Activated CD8-positive, alpha-beta memory T cell treated with anti-CD3 and anti-CD28 coated beads, Interleukin-2, amount 50 U/mL, for 24 hours (primary cell): ENCODE results near the gene DYRK1A.

ENCODE experiments used
- DNase-seq: peaks from one replicate; pipeline ENCODE4 v3.0.0-alpha.2; 2020; ENCODE audit errors: extremely low read depth

The DYRK1A gene

DNA sequence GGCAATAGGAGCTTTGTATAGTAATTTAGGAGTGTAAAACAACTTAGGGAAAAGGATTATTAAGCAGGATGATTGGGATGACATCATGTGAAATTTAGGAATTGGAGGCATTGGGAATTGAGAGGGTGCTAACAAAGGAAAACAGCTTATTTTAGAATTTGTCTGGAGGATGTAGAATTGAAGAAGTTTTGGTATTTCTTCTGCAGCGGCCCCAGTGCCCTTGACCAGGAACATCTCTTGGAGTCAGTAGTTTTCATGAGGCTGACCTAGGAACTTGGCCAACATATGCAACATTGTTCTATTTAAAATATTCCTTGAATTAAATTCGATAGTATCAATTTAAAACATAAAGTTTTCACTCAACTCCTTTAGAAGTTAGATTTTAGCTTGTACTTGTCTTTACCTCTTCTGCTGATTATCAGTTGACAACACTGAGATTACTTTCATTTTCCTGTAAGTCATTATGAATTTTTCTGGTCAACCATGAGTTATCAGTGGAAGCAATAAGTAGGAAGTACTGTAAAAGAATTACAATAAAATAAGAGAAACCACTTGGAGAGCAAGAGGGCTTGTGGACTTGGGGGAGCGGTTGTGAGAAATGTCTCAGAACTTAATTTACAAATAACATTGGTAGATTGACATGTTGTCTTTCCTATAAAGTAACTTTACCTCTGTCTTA is 52.8 kb downstream of the DYRK1A start:
- DNase-seq: no peak

DNA sequence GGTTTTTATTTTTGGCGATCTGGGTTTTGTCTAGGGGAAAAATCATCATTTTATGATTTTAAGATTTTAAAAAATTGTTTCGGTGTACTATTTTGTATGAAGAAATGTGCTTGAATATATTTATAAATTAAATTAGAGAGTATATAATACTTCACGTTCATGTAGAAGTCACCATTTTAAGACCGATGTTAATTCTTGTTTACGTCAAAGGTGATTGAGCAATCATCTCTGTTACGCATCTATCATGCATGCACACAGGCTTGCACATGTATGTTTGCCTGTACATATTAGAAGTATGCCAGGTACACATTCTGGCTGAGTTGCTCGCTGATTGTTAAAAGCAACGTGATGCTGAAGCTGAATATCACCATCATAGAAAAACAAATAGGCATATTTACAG is 54.7 kb downstream of the DYRK1A start:
- DNase-seq: no peak

DNA sequence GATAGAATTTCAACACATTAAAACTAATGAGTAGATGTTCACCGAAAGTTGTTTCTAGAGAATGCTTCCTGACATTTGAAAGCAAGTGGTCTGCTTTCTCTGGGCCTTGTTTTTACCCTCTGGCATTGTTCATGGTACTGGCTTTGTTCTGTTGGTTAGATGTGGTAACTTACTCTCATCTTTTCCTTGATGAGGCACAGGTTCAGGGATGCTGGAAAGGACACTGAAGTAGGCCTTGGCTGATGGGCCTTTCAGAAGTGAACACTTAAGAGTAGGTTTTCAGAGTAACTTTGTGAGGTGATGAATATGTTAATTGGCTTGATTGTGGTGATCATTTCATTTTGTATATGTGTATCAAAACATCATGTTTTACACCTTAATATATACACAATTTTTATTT is 55.8 kb downstream of the DYRK1A start:
- DNase-seq: no peak

DNA sequence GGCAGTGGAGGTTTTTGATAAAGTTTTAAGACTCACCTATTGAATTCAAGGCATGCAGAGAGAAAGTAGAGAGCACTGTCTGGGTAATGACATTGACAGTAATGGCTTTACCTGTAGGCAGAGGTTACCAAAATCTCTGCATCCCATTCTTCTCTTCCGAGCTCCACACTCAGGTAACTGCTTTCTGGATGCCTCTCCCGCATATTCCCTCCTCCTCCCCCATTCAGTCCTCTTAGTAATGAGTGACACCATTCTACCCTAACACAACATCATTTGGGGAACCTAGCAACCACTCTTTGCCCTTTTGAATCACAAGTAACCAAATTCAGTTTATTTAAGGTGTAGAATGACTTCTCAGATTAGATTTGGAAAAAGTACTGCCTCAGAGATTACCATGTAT is 56.5 kb downstream of the DYRK1A start:
- DNase-seq: no peak

DNA sequence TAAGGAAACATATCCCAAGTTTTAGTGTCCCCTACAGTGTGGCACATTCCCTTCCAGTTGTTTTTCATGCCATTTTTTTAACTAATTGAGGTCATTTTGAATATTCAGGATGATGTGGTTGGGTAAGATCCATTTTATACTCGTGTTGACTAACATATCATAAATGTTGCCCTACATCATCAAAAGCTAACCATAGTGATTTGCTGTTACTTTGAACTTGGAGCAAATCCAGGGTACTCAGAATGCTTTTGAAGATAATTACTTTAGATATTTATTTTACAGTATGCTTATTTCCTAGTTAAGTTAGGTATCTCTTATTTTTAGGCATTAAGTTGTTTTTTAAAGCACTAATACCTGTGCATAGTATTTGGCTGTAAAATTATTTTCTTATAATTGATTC is 57.8 kb downstream of the DYRK1A start:
- DNase-seq: no peak

DNA sequence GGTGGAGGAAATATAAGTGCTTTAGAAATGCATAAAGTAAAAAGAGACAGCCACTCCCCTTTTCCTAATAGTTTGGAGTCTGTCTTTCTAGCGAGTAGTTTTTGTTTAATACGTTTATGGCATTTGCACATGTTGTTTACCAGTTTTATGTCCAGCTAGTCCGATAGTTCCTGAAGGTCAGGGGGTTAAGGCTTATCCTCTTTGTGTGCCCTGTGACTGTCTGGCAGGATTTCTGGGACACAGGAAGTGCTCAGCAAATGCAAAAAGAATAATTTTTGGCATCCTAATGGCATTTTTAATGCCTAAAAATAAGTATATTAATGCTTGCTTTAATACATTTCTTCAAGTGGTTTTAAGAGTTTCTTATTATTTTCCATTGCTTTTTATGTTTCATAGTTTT is 58.4 kb downstream of the DYRK1A start:
- DNase-seq: no peak

DNA sequence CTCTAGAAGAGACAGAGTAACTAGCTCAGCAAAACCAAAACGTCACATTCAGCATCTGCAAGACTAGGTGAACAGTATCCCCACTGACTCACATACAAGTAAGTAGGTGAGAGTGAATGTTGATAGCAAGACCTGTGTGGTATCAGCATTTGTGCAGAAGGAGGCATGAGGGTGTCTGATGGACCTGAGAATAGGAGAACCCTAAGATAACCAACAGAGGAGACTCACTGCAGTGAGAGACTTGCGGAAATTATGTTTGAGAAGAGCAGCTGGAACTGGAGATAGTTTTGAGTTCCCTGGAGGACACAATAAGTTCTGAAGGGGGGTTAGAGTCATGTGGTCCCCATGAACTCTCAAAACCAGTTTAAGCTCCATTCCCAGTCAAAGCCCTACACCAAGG is 59.1 kb downstream of the DYRK1A start:
- no peak for DNase-seq

DNA sequence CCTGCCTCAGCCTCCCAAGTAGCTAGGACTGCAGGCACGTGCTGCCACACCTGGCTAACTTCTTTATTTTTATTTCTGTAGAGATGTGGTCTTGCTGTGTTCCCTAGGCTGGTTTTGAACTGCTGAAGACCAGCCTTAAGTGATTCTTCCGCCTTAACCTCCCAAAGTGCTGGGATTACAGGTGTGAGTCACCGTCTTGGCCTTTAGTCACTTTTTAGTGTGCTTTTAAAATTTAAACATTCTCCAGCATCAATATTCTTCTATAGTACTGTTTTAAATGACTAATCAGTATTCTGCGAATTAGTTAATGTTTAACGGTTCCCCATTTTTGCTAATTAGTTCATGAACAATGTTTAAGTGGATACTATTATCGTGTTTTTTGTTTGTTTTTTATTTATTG is 60.6 kb downstream of the DYRK1A start:
- no peak for DNase-seq

DNA sequence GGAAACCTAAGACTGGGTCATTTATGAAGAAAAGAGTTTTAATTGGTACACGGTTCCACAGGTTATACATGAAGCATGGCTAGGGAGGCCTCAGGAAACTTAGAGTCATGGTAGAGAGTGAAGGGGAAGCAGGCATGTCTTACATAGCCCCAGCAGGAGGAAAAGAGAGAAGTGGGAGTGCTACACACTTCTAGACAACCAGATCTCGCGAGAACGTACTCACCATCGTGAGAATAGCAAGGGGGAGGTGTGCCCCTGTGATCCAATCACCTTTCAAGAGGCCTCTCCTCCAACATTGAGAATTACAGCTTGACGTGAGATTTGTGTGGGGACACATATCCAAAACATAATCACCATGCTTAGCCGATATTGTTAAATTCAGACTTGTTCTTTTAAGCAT is 62.8 kb downstream of the DYRK1A start:
- no peak for DNase-seq

DNA sequence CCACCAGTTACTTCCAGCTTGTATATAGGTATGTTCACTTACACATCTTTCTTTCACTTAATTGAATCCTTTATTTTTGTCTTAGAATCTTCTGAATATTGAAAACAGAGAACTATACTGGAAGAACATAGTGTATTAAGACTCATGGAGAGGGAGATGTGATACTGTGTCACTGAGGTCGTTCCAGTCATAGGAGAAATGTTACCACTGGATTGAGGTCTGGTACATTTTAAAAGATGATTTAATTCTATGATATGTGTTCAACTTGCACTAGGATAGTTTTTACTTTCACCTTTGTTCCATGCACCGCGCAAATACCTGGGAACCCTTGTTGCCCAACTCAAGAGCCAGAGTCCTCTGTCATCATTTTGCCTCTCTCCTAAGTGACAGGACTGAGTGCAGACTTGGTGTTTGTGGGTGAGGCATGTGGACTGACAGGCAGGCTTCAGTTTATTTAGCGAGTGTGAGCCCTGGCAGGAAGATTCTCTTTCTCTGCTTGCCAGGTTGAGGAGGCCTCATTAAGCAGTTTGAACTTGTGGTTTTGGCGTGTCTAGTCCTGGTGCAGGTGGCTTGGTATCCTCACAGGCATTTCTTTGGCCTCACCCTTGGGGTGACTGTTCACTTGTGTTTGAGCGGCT is 63.7 kb downstream of the DYRK1A start:
- no peak for DNase-seq

DNA sequence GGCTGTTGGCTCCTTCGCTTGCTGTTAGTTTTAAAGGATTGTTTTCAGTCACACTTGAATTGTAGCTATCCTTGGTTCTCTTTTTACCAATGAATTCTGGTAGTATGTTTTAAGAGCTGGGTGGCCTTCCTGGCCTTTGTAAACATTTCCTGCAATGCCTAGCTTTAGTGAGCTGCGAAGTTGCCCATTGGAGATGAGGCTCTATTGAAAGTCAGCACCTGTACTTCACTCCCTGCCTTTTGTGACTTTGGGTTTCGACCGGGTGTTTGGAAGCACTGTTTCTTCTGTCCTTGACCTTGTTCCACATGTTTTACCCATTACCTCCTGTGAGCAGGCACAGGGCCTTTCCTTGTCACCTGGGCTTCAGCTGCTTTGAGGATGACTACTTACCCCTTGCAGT is 64.7 kb downstream of the DYRK1A start:
- DNase-seq: no peak

DNA sequence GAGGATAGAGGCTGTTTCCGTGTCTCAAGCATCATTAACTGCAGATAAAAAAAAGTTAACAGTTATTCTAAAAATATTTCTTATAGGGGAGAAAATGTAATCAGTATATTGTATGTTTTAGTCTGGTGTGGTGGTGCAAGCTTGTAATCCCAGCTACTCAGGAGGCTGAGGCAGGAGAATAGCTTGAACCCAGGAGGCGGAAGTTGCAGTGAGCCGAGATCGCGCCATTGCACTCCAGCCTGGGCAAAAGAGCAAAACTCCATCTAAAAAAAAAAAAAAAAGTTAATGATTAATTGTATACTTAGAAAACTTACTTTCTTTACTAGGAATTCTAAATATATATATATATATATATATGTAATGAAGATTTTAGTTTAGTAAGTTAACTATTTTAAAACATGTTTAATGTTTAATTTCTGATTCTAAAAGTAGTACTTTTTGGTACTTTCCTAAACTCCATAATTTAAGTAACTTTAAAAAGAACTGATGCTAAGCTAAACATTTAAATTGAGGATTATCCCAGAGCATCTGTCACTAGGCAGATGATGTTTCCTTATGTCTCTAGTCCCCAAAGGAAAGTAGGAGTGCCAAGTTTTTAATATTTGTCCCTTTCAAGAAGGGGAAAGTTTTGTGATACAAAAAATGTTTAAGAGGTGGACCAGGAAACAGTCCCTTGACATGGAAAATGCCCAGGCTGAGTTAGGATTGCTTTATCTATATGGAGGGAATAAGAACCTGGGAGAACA is 66.3 kb downstream of the DYRK1A start:
- DNase-seq: no peak

DNA sequence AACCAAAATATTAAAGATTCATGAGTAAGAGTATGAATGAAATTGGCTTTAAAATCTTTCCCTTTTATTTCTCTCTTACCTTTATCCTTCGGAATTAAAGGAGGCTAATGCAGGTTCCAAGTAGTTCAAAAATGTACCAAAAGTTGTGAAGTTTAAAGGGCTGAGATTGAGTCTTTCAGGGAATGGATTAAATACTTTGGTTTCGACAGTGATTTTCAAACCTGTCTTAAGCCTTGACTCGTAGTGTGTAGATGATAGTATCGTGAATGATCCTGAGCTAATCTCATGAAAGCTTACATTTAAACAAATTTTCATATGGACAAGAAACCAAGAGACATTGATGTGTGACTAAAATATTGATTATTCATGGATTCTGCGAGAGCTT is 66.9 kb downstream of the DYRK1A start:
- no peak for DNase-seq

DNA sequence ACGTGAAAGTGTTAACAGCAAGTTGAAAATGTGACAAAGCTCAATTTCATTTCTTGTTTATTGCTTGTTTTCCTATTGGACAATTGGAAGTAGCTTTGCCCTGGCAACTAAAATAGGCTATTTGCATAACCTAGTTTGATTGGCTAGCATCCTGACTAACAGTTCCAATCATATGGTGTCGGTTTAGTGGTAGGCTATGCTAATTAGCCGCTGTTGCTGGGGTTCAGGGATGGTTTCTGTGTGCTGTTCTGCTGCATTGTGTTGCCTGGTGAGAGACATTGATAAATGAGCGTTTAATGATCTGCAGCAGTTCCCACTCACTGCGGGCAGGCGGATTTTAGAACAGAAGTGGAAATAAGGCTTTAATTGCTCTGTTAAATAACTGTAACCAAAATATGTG is 68.5 kb downstream of the DYRK1A start:
- DNase-seq: peak; percentile 12

DNA sequence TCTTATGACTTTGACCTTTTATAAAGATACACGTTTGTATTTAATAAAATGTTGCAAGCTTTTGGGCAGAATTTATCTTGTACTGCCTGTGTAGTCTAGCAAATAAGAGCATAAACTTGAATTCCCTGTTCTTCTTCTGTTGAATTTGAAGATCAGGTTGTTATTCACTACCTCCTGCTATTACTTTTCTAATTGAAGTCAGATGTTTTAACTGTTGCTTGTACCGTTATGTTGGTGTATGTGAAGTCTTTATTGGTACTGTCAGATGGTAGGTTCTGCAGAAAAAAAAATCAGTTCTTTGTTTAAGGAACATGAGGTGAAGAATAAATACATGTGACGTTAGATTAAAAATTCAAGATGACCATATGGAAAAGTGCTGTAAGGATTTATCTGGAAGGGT is 69.1 kb downstream of the DYRK1A start:
- no peak for DNase-seq

DNA sequence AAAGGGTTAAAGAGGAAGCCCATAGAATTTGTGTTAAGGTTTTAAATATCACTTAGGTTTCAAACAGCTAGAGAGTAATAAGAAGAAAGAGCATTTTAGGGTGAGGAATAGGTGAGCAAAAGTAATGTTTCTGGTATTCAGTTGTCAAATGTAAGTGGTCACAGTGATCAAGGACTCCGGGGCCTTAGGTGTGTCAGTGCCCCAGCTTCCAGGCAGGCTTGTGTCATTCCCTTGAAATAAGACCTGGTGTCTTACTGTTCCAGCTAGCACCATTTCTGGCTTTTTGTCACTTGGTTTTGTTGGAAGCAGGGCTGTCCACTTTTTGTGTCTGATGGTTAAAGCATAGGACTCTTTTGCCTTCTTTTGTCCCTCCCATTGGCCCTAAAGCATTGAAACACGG is 69.6 kb downstream of the DYRK1A start:
- no peak for DNase-seq

DNA sequence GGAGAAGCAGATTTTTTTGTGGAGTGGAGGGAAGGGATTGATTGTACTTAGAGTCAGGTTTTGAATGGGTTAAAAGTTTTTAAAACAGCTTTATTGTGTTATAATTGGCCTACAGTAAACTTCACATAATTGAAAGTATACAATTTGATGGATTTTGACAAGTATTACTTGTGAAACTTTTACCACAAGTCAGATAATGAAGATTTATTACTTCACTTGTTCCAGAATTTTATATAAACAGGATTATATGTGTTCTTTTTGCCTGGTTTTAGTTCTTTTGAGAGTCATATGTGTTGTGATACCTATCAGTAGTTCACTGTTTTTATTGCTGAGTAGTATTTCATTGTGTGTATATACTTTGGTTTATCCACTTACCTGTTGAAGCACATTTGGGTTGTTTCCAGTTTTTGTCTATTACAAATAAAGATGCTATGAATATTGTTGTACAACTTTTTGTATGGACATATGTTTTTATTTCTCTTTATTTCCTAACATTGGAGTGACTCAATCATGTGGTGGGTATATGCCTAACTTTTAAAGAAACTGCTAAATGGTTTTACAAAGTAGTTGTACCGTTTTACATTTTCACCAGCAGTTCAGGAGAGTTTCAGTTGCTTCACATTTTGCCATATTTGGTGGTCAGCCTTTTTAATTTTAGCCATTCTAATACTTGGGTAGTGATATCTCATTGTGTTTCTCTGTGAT is 71.0 kb downstream of the DYRK1A start:
- DNase-seq: no peak

DNA sequence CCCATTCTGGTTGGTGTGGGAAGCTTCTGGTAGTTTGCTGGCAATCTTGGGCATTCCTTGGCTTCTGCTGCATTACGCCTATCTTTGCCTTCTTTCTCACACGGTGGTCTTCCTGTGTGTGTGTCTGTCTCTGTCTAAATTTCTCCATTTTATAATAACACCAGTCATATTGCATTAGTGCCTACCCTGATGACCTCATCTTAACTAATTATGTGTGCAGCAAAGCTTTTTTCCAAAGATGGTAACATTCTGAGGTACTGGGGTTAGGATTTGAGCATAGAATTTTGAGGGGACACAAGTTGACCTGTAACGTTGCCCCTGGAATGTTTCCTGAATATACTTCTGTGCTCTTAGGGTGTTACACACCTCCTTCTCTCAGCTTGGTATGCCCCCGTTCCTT is 77.1 kb downstream of the DYRK1A start:
- DNase-seq: no peak

DNA sequence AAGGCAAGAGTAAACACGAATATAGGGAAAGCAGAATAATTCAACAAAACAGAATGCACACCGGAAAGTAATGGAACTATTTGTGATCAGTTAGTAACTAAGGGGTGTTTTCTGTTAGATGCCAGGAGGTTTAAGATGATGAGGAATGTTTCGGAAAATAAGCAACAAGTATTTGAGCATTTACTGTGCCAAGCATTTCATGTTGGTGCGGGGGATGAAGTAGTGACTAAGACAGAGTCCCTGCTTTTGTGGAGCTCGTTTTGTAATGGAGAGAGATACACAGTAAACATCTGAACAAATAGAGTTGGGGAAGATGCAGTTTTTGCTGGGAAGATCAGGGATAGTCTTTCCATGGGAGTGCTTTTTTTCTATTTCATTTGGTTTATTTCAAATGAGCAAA is 78.7 kb downstream of the DYRK1A start:
- DNase-seq: no peak

DNA sequence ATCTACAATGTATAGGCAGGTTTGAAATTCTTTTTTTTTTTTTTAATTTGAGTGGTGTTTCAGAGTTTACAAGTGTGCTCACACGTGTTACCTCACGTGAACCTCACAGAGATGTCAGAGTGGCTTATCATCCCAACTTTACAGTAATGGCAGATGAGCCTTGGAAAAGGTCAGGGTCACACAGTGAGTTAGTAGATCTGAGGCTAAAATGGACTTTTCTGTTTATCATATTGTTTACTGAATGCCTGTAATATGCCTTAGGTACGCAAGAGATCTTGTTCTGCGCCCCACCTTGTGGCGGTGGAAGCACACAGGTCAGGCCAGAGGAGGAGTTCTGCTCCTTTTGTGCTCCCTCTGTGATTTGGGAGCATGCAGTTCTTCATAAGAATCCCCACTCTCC is 80.0 kb downstream of the DYRK1A start:
- no peak for DNase-seq

DNA sequence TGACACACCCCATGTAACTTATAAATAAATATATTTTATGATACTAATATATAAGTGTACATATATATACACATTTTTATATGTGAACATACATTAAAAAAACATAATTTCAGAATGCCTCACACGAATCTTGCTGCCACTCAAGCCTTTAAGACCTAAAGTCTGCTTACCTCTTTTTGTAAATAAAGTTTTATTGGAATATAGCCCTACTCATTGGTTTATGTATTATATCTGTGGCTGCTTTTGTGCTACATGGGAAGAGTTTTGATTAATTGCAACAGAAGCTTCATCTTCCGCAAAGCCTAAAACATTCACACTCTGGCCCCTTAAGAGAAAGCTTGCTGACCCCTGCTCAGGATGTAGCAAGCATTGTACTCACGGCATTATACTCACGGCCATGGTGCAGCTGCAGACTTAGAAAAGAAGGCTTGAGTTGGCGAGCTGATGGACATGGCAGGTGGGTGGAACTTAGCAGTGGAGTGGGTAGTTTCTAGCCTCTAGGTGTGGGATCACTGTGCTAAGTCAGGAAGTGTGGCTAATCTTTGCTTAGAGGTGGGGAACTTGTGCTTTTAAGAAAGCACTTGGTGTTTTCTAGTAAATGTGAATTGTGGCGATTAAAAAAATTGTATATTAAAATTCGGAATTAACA is 80.8 kb downstream of the DYRK1A start:
- no peak for DNase-seq

DNA sequence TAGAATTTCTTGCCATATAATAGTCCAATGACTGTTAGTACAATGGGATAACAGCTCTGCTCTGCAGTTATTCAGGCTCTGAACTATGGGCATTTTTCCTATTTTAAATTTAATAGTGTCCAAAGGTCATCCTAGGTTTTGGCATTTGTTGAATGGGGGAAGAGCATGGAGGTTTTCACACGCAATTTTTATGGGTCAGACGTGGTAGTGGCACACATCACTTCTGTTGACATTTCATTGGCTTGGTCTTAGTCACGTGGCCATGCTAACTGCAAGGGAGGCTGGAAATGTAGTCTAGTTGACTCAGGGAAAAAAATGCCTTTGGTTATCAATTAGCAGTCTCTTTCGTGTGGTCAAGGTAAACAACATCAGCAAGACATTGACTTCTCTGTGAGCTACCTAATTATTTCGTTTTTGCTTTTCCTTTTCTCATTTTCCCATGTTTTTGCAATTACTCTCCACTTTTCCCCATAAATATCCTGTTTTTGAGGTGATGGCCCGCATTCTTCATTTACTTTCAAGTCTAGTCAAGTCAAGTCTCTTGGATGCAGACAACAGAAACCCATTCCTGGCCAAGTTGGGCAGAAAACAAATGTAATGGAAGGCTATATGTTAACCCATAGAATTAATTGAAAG is 82.8 kb downstream of the DYRK1A start:
- no peak for DNase-seq
